ENCODE data around the gene GRAP2. TPM values are rescaled to one million over a fixed set of nuclear protein-coding genes. Genes with fewer than 3 reads are reported as not detected.

GRAP2 gene
- total and polyA plus RNA-seq, 2 of the 8 experiments (the other 6 are each of a cell fraction or from before 2014, with no cell fraction given), result 0.08 TPM; not detected in 1

- no peak for TF ChIP-seq ATF3 (IDR thresholded peaks at IDR 0.05; ENCODE audit: insufficient read depth, low read depth, low read length)
- TF ChIP-seq CHD7 (IDR thresholded peaks at IDR 0.05; ENCODE audit: insufficient replicate concordance, low read length), result no peak
- TF ChIP-seq CTCF (IDR thresholded peaks at IDR 0.05; ENCODE audit: control extremely low read depth in 1 of 3, insufficient read depth in 1 of 3, low read depth in 1 of 3, low read length in 3 of 3), result no peak
- no peak for TF ChIP-seq POLR2A (IDR thresholded peaks at IDR 0.05; ENCODE audit: control extremely low read depth in 1 of 2, low read depth in 2 of 2, low read length in 2 of 2)
- no peak for TF ChIP-seq SAP30 (IDR thresholded peaks at IDR 0.05; ENCODE audit: insufficient read depth, insufficient replicate concordance, low read length)
- TF ChIP-seq TAF7 (optimal IDR thresholded peaks at IDR 0.05; ENCODE audit: borderline replicate concordance, low read depth, low read length), result no peak
These were observed 54.8 kb downstream of the GRAP2 start (continued) for GRCh38 chr22:39955675-39956074.

Data from H1 (cell line).